Measurements from ENCODE around the gene DPEP1. TPM values are rescaled to one million over a fixed set of nuclear protein-coding genes. Genes with fewer than 3 reads are reported as not detected.

DPEP1 gene
- total and polyA plus RNA-seq, 4 donors, result 0.26 to 8.9 (median 0.95) TPM

DNA sequence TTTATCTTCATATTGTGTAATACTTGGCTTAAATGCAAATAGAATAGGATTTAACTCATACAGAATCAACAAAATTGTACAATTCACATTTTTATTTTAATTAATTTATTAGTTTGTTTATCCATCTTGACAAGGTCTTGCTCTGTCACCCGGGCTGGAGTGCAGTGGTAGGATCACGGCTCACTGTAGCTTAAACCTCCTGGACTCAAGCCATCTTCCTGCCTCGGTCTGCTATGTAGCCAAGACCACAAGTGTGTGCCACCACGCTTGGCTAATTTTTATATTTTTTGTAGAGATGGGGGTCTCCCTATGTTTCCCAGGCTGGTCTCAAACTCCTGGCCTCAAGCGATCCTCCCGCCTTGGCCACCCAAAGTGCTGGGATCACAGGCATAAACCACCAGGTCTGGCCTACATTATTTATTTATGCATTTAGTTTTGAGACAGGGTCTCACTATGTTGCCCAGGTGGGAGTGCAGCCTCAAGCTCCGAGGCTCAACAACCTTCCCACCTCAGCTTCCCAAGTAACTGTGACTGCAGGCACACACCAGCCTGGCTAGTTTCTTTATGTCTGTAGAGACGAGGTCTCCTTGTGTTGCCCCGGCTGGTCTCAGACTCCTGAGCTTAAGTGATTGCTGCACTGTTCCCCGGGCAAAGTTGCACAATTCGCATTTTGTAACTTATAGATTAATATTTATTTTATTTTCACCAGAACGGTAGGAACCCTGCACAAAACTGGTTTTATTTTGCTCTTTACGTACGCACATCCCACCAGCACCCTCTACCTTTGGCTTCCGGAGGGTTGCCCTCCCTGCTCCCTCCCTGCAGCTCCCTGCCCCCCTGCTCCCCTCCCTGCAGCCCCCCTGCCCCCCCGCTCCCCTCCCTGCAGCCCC lies 4.9 kb downstream of the DPEP1 start:
- Histone ChIP-seq H3K27me3 (ENCODE audit: control insufficient read depth in 3 of 3, insufficient read depth in 3 of 3, low read length in 2 of 3) (peaks cover 0 to 3% (median under 1%) of the 10 kb centered on the region in 3 donors), H3K27ac (ENCODE audit: low read depth in 1 of 2, low read length in 1 of 2) (no peak overlapping the region), H3K36me3 (ENCODE audit: control insufficient read depth in 4 of 4, insufficient read depth in 4 of 4, low read length in 4 of 4) (no peaks in the 10 kb centered on the region), H3K9ac (ENCODE audit: insufficient read depth in 1 of 2, low read length in 2 of 2) (no peak overlapping the region), H3K4me1 (ENCODE audit: control insufficient read depth in 5 of 5, insufficient read depth in 5 of 5, low read length in 5 of 5) (peaks cover 0 to 15% (median 3%) of the 10 kb centered on the region in 5 donors), H3K9me3 (ENCODE audit: control insufficient read depth in 4 of 4, insufficient read depth in 3 of 4, low read length in 3 of 4) (peaks cover 0 to 2% (median 0%) of the 10 kb centered on the region in 4 donors), H3K4me3 (no peak overlapping the region)
- ATAC-seq (ENCODE audit: insufficient read depth, low FRiP score), result no peak
- WGBS, 2 donors, result 53 to 56% methylated on average over 15 to 16 of the region's 16 CpGs
- DNase-seq, result peak in 1 of 3 donors; percentile 45
- TF ChIP-seq, protein P1, sequence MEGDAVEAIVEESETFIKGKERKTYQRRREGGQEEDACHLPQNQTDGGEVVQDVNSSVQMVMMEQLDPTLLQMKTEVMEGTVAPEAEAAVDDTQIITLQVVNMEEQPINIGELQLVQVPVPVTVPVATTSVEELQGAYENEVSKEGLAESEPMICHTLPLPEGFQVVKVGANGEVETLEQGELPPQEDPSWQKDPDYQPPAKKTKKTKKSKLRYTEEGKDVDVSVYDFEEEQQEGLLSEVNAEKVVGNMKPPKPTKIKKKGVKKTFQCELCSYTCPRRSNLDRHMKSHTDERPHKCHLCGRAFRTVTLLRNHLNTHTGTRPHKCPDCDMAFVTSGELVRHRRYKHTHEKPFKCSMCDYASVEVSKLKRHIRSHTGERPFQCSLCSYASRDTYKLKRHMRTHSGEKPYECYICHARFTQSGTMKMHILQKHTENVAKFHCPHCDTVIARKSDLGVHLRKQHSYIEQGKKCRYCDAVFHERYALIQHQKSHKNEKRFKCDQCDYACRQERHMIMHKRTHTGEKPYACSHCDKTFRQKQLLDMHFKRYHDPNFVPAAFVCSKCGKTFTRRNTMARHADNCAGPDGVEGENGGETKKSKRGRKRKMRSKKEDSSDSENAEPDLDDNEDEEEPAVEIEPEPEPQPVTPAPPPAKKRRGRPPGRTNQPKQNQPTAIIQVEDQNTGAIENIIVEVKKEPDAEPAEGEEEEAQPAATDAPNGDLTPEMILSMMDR (IDR thresholded peaks at IDR 0.05; ENCODE audit: control extremely low read depth, extremely low read depth), result no peak

DNA sequence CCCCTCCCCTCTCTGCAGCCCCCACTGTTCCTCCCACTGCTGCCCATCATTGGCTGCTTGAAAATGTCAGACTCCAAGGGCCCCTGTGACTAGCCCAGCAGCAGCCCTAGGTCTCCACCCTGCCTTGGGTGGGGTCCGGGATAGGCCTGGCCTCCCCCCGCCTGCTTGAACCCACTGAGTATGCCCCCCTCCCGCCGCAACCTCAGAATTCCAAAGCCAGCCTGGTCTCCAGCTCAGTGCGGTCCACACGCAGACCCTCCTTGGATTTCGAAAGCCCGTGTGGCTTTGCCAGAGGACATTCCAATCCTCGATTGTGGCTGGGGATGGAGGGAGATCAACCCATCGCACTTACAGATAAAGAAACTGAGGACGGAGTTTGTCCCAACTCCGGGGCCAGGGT lies 6.4 kb downstream of the DPEP1 start:
- Histone ChIP-seq H3K27me3 (ENCODE audit: control insufficient read depth in 3 of 3, insufficient read depth in 3 of 3, low read length in 2 of 3) (peaks cover 0 to 3% (median 2%) of the 10 kb centered on the region in 3 donors), H3K4me3 (no peak overlapping the region), H3K36me3 (ENCODE audit: control insufficient read depth in 4 of 4, insufficient read depth in 4 of 4, low read length in 4 of 4) (no peaks in the 10 kb centered on the region), H3K27ac (ENCODE audit: low read depth in 1 of 2, low read length in 1 of 2) (no peak overlapping the region), H3K9me3 (ENCODE audit: control insufficient read depth in 4 of 4, insufficient read depth in 3 of 4, low read length in 3 of 4) (peaks cover 0 to 2% (median 0%) of the 10 kb centered on the region in 4 donors), H3K9ac (ENCODE audit: insufficient read depth in 1 of 2, low read length in 2 of 2) (no peak overlapping the region), H3K4me1 (ENCODE audit: control insufficient read depth in 5 of 5, insufficient read depth in 5 of 5, low read length in 5 of 5) (peaks cover 0 to 15% (median 3%) of the 10 kb centered on the region in 5 donors)
- TF ChIP-seq, protein P1 (IDR thresholded peaks at IDR 0.05; ENCODE audit: control extremely low read depth, extremely low read depth), result no peak
- peak; percentile 67 to 83 (median 75) for DNase-seq
- no peak for ATAC-seq (ENCODE audit: insufficient read depth, low FRiP score)
- WGBS, 2 donors, result 57 to 78% methylated on average over 12 of the region's 12 CpGs

DNA sequence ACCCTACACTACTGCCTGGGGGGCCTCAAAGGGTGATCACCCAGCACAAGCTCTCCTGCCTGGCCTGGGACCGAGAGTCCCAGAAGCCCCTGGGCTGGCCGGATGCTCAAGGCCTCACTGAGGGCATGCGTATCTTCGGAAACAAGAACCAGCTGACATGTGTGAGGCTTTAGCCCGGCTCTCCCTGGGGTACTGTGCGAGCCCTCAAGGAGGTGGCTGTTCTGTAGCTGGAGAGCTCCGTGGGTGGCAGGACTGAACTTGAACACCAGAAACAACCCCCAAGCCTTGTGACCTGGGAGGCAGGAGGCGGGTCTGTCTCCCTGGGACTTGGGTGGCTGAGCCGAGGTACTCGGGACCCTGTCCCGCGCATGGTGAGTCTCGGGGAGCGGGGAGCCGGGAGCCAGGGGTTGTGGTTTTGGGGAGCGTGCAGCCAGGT lies 7.0 kb downstream of the DPEP1 start:
- no peaks in the 10 kb centered on the region for H3K36me3 ChIP-seq (ENCODE audit: control insufficient read depth in 4 of 4, insufficient read depth in 4 of 4, low read length in 4 of 4)
- 82 to 83% methylated on average over 16 of the region's 16 CpGs for WGBS, 2 donors
- H3K27ac ChIP-seq (ENCODE audit: low read depth in 1 of 2, low read length in 1 of 2), result no peak overlapping the region
- H3K27me3 ChIP-seq (ENCODE audit: control insufficient read depth in 3 of 3, insufficient read depth in 3 of 3, low read length in 2 of 3), result peaks cover 0 to 3% (median 2%) of the 10 kb centered on the region in 3 donors
- TF ChIP-seq, protein P1 (IDR thresholded peaks at IDR 0.05; ENCODE audit: control extremely low read depth, extremely low read depth), result no peak
- peaks cover 0 to 15% (median 3%) of the 10 kb centered on the region in 5 donors for H3K4me1 ChIP-seq (ENCODE audit: control insufficient read depth in 5 of 5, insufficient read depth in 5 of 5, low read length in 5 of 5)
- peaks cover 0 to 2% (median 0%) of the 10 kb centered on the region in 4 donors for H3K9me3 ChIP-seq (ENCODE audit: control insufficient read depth in 4 of 4, insufficient read depth in 3 of 4, low read length in 3 of 4)
- no peak overlapping the region for H3K9ac ChIP-seq (ENCODE audit: insufficient read depth in 1 of 2, low read length in 2 of 2)
- DNase-seq, result peak; percentile 46 to 64 (median 56)
- no peak overlapping the region for H3K4me3 ChIP-seq
- ATAC-seq (ENCODE audit: insufficient read depth, low FRiP score), result no peak
